Neural progenitor cell (in vitro differentiated cells): Measurements from ENCODE around the gene SASS6. TPM values are rescaled to one million over a fixed set of nuclear protein-coding genes. Genes with fewer than 3 reads are reported as not detected.

Source experiments
- DNase-seq: peaks from one replicate; pipeline ENCODE4 v3.0.0-alpha.2; 2016; ENCODE audit warnings: low spot score
- H2AFZ ChIP-seq: fragments of 200-600 bp; sonication (generic); replicated peaks from 2 replicates; pipeline ENCODE4 v1.6.1; 2016; ENCODE audit warnings: antibody characterized with exemption
- H3F3A ChIP-seq: fragments of 200-600 bp; sonication (generic); 2 replicates; pipeline ENCODE4 v1.6.1; 2016; ENCODE audit warnings: antibody characterized with exemption, low read depth
- H3K27ac ChIP-seq: fragments of 200-600 bp; sonication (generic); 2 replicates; pipeline ENCODE4 v1.5.1; 2016; ENCODE audit warnings: mild to moderate bottlenecking
- H3K27me3 ChIP-seq: fragments of 200-600 bp; sonication (generic); 2 replicates; pipeline ENCODE4 v1.6.1; 2016; ENCODE audit warnings: mild to moderate bottlenecking, moderate library complexity
- H3K36me3 ChIP-seq: fragments of 200-600 bp; sonication (generic); 2 replicates; pipeline ENCODE4 v1.5.1; 2016
- H3K4me1 ChIP-seq: fragments of 200-600 bp; sonication (generic); 2 replicates; pipeline ENCODE4 v1.6.1; 2016; ENCODE audit warnings: mixed run types
- H3K4me2 ChIP-seq: fragments of 200-600 bp; sonication (generic); 2 replicates; pipeline ENCODE4 v1.6.1; 2016
- H3K4me3 ChIP-seq: fragments of 200-600 bp; sonication (generic); 2 replicates; pipeline ENCODE4 v1.5.1; 2016
- H3K79me2 ChIP-seq: fragments of 200-600 bp; sonication (generic); 2 replicates; pipeline ENCODE4 v1.6.1; 2016; ENCODE audit warnings: low read depth
- H3K9ac ChIP-seq: fragments of 200-600 bp; sonication (generic); 2 replicates; pipeline ENCODE4 v1.6.1; 2016
- H3K9me3 ChIP-seq: fragments of 200-600 bp; sonication (generic); 2 replicates; pipeline ENCODE4 v1.5.1; 2016; ENCODE audit warnings: low read depth
- H4K20me1 ChIP-seq: fragments of 200-600 bp; sonication (generic); 2 replicates; pipeline ENCODE4 v1.6.1; 2016; ENCODE audit warnings: low read depth
- H3K27ac Mint-ChIP-seq: 3 replicates; pipeline ENCODE4 v1.8.0; 2021; ENCODE audit warnings: mixed read lengths
- H3K27me3 Mint-ChIP-seq: 2 replicates; pipeline ENCODE4 v1.8.0; 2022; ENCODE audit warnings: low read depth, mild to moderate bottlenecking, inconsistent platforms, moderate library complexity, mixed read lengths; ENCODE audit not compliant: insufficient read depth
- H3K36me3 Mint-ChIP-seq: 3 replicates; pipeline ENCODE4 v1.8.0; 2021; ENCODE audit warnings: mixed read lengths
- H3K4me1 Mint-ChIP-seq: 3 replicates; pipeline ENCODE4 v1.8.0; 2021; ENCODE audit warnings: mixed read lengths
- H3K4me3 Mint-ChIP-seq: 3 replicates; pipeline ENCODE4 v1.8.0; 2021; ENCODE audit warnings: mild to moderate bottlenecking, moderate library complexity, mixed read lengths
- H3K9me3 Mint-ChIP-seq: 3 replicates; pipeline ENCODE4 v1.8.0; 2020; ENCODE audit warnings: mixed read lengths
- EZH2 ChIP-seq: fragments of 200-600 bp; sonication (generic); IDR thresholded peaks from 2 replicates; pipeline ENCODE4 v1.6.1; 2017; ENCODE audit warnings: antibody characterized with exemption, mild to moderate bottlenecking, moderate library complexity
- EZH2phosphoT487 ChIP-seq: fragments of 200-600 bp; sonication (generic); IDR thresholded peaks from 2 replicates; pipeline ENCODE4 v1.6.1; 2017; ENCODE audit warnings: antibody characterized with exemption
- total RNA-seq: library from RNA; depleted of rRNA; stranded (reverse); fragments of >200 nt; gene quantifications from 2 replicates; pipeline ENCODE4 v1.2.3, GENCODE V29; 2015; ENCODE audit warnings: low replicate concordance
- TF ChIP-seq, protein P1 (sequence below): fragments of 200-600 bp; sonication (generic); IDR thresholded peaks from 2 replicates; pipeline ENCODE4 v1.5.1; 2017; ENCODE audit warnings: antibody characterized with exemption, mild to moderate bottlenecking

SASS6 gene
- total RNA-seq, 1 donor from 2014 or later, result 31.7 TPM

DNA sequence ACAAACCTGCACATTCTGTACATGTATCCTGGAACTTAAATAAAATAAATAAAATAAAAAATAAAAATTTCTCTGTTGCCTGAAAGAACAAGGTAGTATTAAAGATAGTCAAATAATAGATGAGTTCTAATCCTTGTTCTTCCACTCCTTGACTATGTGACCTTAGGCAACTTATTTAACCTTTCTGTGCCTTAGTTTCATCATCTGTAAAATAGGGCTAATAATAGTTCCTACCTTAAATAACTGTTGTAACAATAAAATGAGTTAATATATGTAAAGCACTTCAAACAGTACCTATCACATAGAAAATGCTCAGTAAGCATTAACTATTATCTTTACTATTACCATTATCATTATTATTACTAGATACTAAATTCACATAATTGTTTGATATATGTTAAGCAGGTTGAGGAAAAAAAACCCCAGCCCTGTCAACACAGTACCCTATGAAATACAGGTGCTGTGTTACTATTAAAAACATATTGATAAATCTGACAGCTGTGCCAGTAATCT is 23.1 kb downstream of the SASS6 start:
- H3K9ac ChIP-seq, result no peak overlapping the region
- H3K36me3 ChIP-seq, result peaks cover 22% of the 10 kb centered on the region
- H3K27ac ChIP-seq, result no peak overlapping the region
- H4K20me1 ChIP-seq, result no peaks in the 10 kb centered on the region
- H3K79me2 ChIP-seq, result no peaks in the 10 kb centered on the region
- H3K9me3 Mint-ChIP-seq, result no peaks in the 10 kb centered on the region
- no peak overlapping the region for H3K4me2 ChIP-seq
- peaks cover 17% of the 10 kb centered on the region for H3K36me3 Mint-ChIP-seq
- H3K4me1 Mint-ChIP-seq, result no peaks in the 10 kb centered on the region
- DNase-seq, result no peak
- H3K4me1 ChIP-seq, result no peaks in the 10 kb centered on the region
- H3K27me3 Mint-ChIP-seq, result peaks cover 3% of the 10 kb centered on the region
- no peaks in the 10 kb centered on the region for H3K9me3 ChIP-seq
- H3F3A ChIP-seq, result no peaks in the 10 kb centered on the region
- no peaks in the 10 kb centered on the region for H3K27me3 ChIP-seq
- TF ChIP-seq EZH2phosphoT487, result no peak
- TF ChIP-seq, protein P1, sequence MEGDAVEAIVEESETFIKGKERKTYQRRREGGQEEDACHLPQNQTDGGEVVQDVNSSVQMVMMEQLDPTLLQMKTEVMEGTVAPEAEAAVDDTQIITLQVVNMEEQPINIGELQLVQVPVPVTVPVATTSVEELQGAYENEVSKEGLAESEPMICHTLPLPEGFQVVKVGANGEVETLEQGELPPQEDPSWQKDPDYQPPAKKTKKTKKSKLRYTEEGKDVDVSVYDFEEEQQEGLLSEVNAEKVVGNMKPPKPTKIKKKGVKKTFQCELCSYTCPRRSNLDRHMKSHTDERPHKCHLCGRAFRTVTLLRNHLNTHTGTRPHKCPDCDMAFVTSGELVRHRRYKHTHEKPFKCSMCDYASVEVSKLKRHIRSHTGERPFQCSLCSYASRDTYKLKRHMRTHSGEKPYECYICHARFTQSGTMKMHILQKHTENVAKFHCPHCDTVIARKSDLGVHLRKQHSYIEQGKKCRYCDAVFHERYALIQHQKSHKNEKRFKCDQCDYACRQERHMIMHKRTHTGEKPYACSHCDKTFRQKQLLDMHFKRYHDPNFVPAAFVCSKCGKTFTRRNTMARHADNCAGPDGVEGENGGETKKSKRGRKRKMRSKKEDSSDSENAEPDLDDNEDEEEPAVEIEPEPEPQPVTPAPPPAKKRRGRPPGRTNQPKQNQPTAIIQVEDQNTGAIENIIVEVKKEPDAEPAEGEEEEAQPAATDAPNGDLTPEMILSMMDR, result no peak
- no peak for TF ChIP-seq EZH2
- H3K4me3 ChIP-seq, result no peak overlapping the region
- H3K27ac Mint-ChIP-seq, result no peak overlapping the region
- no peak overlapping the region for H3K4me3 Mint-ChIP-seq
- no peak overlapping the region for H2AFZ ChIP-seq

DNA sequence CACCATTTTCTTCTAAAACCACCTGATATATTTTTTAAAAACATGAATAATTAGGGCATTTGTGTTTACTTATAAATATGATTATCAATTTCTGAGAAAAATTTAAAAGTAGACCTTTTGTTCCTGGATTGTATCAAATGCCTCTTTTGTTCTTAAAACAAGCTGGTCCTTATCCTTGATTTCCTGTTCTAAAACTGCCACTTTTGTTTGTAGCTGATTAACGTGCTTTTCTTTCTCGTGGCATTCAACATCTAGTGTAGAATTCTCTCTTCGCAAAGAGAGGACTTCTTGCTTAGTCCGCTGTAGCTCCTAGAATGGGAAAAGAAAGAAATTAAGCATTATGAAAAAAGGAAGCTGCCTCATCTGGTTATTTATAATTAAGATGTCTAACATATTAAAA is 25.0 kb downstream of the SASS6 start:
- DNase-seq, result no peak
- peaks cover 27% of the 10 kb centered on the region for H3K36me3 ChIP-seq
- no peak overlapping the region for H3K27ac ChIP-seq

DNA sequence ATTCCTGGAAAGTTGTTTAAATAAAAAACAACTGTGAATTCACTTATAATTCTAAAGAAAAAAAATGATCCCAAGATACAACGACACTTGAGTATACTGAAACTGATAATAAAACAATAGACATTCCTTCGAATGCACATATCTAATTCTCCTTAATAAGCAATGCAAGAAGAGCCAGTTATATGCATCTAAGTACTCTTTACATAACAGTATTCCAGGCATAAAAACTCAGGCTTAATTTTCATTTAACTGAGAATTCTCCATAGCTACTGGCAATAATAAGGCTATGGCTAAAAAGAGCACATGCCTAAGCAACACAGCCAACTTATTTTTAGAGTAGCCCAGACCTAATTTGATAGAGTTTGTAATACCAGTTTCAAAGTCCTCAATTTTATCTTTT is 31.2 kb downstream of the SASS6 start:
- no peak for DNase-seq
- Mint-ChIP-seq H3K36me3 (peaks cover 23% of the 10 kb centered on the region), H3K27ac (no peak overlapping the region), H3K27me3 (peaks cover 3% of the 10 kb centered on the region), H3K9me3 (no peaks in the 10 kb centered on the region), H3K4me3 (no peak overlapping the region), H3K4me1 (no peaks in the 10 kb centered on the region)
- Histone ChIP-seq H3K9ac (no peak overlapping the region), H3K4me1 (no peaks in the 10 kb centered on the region), H2AFZ (no peak overlapping the region), H3K9me3 (no peaks in the 10 kb centered on the region), H4K20me1 (no peaks in the 10 kb centered on the region), H3K36me3 (peaks cover 28% of the 10 kb centered on the region), H3F3A (peaks cover 4% of the 10 kb centered on the region), H3K27ac (no peak overlapping the region), H3K27me3 (no peaks in the 10 kb centered on the region), H3K4me2 (no peak overlapping the region), H3K79me2 (no peaks in the 10 kb centered on the region), H3K4me3 (no peak overlapping the region)
- no peak for TF ChIP-seq EZH2
- TF ChIP-seq, protein P1, result no peak
- TF ChIP-seq EZH2phosphoT487, result no peak

More for the DNA sequence above, 25.0 kb downstream of the SASS6 start:
- Mint-ChIP-seq H3K27ac (no peak overlapping the region), H3K4me1 (no peaks in the 10 kb centered on the region), H3K9me3 (no peaks in the 10 kb centered on the region), H3K27me3 (peaks cover 3% of the 10 kb centered on the region), H3K4me3 (no peak overlapping the region), H3K36me3 (peaks cover 17% of the 10 kb centered on the region)
- Histone ChIP-seq H3K4me3 (no peak overlapping the region), H3K4me1 (no peaks in the 10 kb centered on the region), H3K9ac (no peak overlapping the region), H3K79me2 (no peaks in the 10 kb centered on the region), H4K20me1 (no peaks in the 10 kb centered on the region), H3K4me2 (no peak overlapping the region), H2AFZ (no peak overlapping the region), H3K27me3 (no peaks in the 10 kb centered on the region), H3K9me3 (no peaks in the 10 kb centered on the region), H3F3A (no peaks in the 10 kb centered on the region)
- TF ChIP-seq, protein P1, result no peak
- TF ChIP-seq EZH2phosphoT487, result no peak
- no peak for TF ChIP-seq EZH2
